ENCODE results near the gene UNC13A. TPM values are rescaled to one million over a fixed set of nuclear protein-coding genes. Genes with fewer than 3 reads are reported as not detected.
A peak's percentile ranks its signal among the peaks of the same experiment; 100 is the strongest.

Gene UNC13A
- total RNA-seq, 6 donors from 2014 or later = under 0.01 to 0.54 (median 0.33) TPM; not detected in 1

DNA sequence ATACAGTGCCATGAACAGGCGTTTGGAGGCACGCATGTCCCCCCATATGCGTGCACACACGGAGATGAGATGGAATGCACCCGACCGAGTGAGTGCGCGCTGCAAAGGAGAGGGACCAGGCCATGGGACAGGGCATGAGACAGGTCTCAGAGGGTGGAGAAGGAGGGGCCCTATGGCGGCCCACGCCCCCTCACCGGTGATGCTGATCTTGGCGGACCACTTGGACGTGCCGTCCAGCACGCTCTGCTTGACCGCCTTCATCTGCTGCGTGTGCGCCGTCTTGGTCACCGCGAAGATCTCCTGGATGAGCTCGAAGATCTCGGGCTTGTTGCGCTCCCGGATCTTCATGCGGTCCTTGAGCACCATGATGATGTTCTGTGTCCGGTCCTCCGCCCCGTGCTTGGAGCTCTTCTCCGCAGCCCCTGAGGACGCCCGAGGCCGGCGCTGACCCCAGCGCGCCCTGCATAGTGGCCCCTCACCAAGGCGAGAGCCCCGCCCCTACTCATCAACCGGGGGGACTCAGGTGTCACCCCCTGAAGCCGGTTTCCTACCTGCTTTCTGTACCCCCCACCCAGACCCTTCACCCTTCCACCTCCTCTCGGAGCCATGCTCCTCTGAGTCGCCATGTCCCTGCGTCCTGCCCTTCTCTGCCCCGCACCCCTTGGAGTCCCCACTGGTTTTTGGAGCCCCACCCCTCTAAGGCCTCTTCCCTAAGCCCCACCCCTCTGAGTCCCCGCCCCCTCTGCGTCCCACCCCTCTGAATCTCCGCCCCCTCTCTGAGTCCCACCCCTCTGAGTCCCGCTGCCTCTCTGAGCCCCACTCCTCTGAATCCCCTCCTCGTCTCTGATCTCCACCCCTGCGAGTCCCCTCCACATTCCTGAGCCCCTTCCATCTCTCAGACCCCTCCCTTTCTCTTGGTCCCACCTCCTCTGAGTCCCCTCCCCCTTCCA, 40.8 kb downstream of the UNC13A start:
- Histone ChIP-seq H3K27ac (no peak overlapping the region), H3K4me3 (no peak overlapping the region), H3K9me3 (no peaks in the 10 kb centered on the region), H3K36me3 (no peaks in the 10 kb centered on the region), H3K4me1 (no peaks in the 10 kb centered on the region), H3K27me3 (peaks cover 0 to 6% (median 0%) of the 10 kb centered on the region in 4 donors)
- TF ChIP-seq EP300 (IDR thresholded peaks at IDR 0.05) (no peak), POLR2A (IDR thresholded peaks at IDR 0.05) (no peak), POLR2AphosphoS5 (IDR thresholded peaks at IDR 0.05) (no peak)
- TF ChIP-seq, protein P1, sequence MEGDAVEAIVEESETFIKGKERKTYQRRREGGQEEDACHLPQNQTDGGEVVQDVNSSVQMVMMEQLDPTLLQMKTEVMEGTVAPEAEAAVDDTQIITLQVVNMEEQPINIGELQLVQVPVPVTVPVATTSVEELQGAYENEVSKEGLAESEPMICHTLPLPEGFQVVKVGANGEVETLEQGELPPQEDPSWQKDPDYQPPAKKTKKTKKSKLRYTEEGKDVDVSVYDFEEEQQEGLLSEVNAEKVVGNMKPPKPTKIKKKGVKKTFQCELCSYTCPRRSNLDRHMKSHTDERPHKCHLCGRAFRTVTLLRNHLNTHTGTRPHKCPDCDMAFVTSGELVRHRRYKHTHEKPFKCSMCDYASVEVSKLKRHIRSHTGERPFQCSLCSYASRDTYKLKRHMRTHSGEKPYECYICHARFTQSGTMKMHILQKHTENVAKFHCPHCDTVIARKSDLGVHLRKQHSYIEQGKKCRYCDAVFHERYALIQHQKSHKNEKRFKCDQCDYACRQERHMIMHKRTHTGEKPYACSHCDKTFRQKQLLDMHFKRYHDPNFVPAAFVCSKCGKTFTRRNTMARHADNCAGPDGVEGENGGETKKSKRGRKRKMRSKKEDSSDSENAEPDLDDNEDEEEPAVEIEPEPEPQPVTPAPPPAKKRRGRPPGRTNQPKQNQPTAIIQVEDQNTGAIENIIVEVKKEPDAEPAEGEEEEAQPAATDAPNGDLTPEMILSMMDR (IDR thresholded peaks at IDR 0.05) = no peak
- DNase-seq (peak in 1 of 2 donors; percentile 58), ATAC-seq (ENCODE audit: low FRiP score in 2 of 2) (no peak)
- 87 to 91% methylated on average over 43 to 47 of the region's 50 CpGs for WGBS, 2 donors

DNA sequence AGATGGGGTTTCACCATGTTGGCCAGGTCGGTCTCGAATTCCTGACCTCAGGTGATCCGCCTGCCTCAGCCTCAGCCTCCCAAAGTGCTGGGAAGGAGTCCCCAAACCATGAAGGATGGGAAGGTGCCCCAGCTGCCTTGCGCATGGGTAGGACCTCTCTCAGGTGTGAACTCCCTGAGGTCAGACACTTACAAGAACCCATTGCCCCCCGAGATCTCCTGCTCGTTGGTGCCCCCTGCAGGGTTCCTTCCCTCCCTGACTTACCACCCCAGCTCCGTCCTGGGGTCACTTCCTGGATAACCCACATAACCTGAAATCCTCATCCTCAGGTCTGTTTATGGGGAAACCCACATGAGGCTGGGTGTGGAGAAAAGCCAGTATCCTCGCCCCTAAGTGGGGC, 41.7 kb downstream of the UNC13A start:
- H3K36me3 ChIP-seq = no peaks in the 10 kb centered on the region
- H3K27ac ChIP-seq = no peak overlapping the region
- TF ChIP-seq, protein P1 (IDR thresholded peaks at IDR 0.05) = no peak
- TF ChIP-seq POLR2A (IDR thresholded peaks at IDR 0.05) (no peak), EP300 (IDR thresholded peaks at IDR 0.05) (no peak), POLR2AphosphoS5 (IDR thresholded peaks at IDR 0.05) (no peak)
- no peaks in the 10 kb centered on the region for H3K4me1 ChIP-seq
- H3K27me3 ChIP-seq = peaks cover 0 to 6% (median 0%) of the 10 kb centered on the region in 4 donors
- no peak overlapping the region for H3K4me3 ChIP-seq
- no peaks in the 10 kb centered on the region for H3K9me3 ChIP-seq
- DNase-seq = no peak
- no peak for ATAC-seq (ENCODE audit: low FRiP score in 2 of 2)
- WGBS, 2 donors = 73 to 75% methylated on average over 6 to 8 of the region's 8 CpGs

DNA sequence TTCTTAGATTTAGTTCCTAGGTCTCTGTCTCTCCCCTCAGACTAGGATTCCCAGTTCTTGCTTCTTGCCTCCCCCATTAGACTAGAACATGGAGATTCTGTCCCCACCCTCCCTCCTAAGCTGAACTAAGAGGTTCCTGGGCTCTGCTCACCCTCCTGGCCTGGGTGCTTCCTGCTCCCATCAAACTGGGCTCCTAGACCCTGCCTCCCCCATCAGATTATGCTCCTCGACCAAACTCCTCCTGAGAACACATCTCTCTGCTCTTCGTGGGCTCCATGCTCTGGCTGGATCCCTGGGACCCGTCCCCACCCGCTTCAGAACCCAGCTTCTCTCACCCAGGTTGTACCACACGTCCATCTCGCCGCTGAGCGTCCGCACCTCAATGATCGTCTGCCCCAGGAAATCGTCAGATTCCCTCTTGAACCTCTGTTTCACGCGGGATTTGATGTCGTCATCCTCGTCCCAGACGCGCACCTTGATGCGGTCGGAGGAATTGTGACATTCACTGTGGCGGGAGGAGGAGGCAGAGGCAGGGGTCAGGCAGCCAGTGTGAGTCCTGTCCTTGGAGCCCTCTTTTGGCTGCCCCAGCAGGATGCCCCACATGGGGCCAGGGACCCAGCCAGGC, 42.7 kb downstream of the UNC13A start:
- Histone ChIP-seq H3K4me3 (no peak overlapping the region), H3K27me3 (peaks cover 0 to 6% (median 0%) of the 10 kb centered on the region in 4 donors), H3K4me1 (no peaks in the 10 kb centered on the region), H3K36me3 (no peaks in the 10 kb centered on the region), H3K27ac (no peak overlapping the region), H3K9me3 (no peaks in the 10 kb centered on the region)
- no peak for ATAC-seq (ENCODE audit: low FRiP score in 2 of 2)
- 84 to 87% methylated on average over 20 of the region's 20 CpGs for WGBS, 2 donors
- no peak for DNase-seq
- TF ChIP-seq EP300 (IDR thresholded peaks at IDR 0.05) (no peak), POLR2AphosphoS5 (IDR thresholded peaks at IDR 0.05) (no peak), POLR2A (IDR thresholded peaks at IDR 0.05) (no peak)
- TF ChIP-seq, protein P1 (IDR thresholded peaks at IDR 0.05) = no peak

DNA sequence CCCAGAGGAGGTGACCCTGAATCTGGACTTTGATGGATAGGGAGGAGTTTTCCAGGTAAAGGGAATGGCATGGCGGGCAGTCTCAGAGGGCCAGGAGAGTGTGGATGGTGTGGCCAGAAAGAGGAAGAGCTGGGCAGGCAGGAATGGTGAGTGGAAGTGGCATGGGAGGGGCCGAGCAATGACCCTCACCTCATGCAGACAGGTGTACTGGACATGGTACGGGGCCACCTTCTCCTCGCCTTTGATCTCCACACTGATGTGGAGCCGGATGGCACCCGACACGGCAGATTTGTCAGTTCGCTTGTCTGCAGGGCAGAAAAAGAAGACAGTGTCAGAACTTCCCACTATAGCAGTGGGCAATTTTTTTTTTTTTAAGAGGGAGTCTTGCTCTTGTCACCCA, 45.5 kb downstream of the UNC13A start:
- DNase-seq (no peak), ATAC-seq (ENCODE audit: low FRiP score in 2 of 2) (no peak)
- Histone ChIP-seq H3K36me3 (no peaks in the 10 kb centered on the region), H3K4me3 (no peak overlapping the region), H3K27me3 (no peaks in the 10 kb centered on the region), H3K27ac (no peak overlapping the region), H3K4me1 (no peaks in the 10 kb centered on the region), H3K9me3 (no peaks in the 10 kb centered on the region)
- TF ChIP-seq POLR2AphosphoS5 (IDR thresholded peaks at IDR 0.05) = no peak
- TF ChIP-seq, protein P1 (IDR thresholded peaks at IDR 0.05) = no peak
- TF ChIP-seq POLR2A (IDR thresholded peaks at IDR 0.05) = no peak
- TF ChIP-seq EP300 (IDR thresholded peaks at IDR 0.05) = no peak
- 90 to 95% methylated on average over 8 of the region's 8 CpGs for WGBS, 2 donors

Measured in upper lobe of left lung (tissue), 6 donors.